Measurements from ENCODE around the gene TNF.

TNF gene

GRCh38 chr6:31585491-31585890 lies 10.1 kb downstream of the TNF start:
- Histone ChIP-seq H4K20me1 (ENCODE audit: insufficient read depth, low read length, poor library complexity, severe bottlenecking) (no peaks in the 10 kb centered on the region), H3K4me2 (ENCODE audit: low read depth, low read length, poor library complexity, severe bottlenecking) (peak overlapping the region; percentile 93), H3K79me2 (ENCODE audit: insufficient read depth, low read length) (peaks cover 49% of the 10 kb centered on the region), H3K9me2 (replicated peaks; ENCODE audit: low read depth, low read length) (no peaks in the 10 kb centered on the region), H3K9me3 (ENCODE audit: insufficient read depth, low read depth, low read length) (no peaks in the 10 kb centered on the region), H3K27me3 (ENCODE audit: insufficient read depth, low read length, poor library complexity, severe bottlenecking) (no peaks in the 10 kb centered on the region), H3K36me3 (ENCODE audit: insufficient read depth, low read length) (no peaks in the 10 kb centered on the region), H3K9ac (ENCODE audit: low read depth, low read length, poor library complexity, severe bottlenecking) (peak overlapping the region; percentile 85), H3F3A (ENCODE audit: low read depth) (peaks cover 3% of the 10 kb centered on the region; the same call in 1 of the 2 replicates), H2AFZ (ENCODE audit: low read length) (no peak overlapping the region), H3K4me3 (ENCODE audit: low read length, poor library complexity, severe bottlenecking) (peak overlapping the region; percentile 70), H3K4me1 (ENCODE audit: insufficient read depth, low read length, poor library complexity, severe bottlenecking) (peaks cover 68% of the 10 kb centered on the region)
- TF ChIP-seq, protein P1, sequence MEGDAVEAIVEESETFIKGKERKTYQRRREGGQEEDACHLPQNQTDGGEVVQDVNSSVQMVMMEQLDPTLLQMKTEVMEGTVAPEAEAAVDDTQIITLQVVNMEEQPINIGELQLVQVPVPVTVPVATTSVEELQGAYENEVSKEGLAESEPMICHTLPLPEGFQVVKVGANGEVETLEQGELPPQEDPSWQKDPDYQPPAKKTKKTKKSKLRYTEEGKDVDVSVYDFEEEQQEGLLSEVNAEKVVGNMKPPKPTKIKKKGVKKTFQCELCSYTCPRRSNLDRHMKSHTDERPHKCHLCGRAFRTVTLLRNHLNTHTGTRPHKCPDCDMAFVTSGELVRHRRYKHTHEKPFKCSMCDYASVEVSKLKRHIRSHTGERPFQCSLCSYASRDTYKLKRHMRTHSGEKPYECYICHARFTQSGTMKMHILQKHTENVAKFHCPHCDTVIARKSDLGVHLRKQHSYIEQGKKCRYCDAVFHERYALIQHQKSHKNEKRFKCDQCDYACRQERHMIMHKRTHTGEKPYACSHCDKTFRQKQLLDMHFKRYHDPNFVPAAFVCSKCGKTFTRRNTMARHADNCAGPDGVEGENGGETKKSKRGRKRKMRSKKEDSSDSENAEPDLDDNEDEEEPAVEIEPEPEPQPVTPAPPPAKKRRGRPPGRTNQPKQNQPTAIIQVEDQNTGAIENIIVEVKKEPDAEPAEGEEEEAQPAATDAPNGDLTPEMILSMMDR (conservative IDR thresholded peaks at IDR 0.05; ENCODE audit: low read length): peak; percentile 73
- no peak for TF ChIP-seq EZH2phosphoT487 (IDR thresholded peaks at IDR 0.05; ENCODE audit: borderline replicate concordance)

DNA sequence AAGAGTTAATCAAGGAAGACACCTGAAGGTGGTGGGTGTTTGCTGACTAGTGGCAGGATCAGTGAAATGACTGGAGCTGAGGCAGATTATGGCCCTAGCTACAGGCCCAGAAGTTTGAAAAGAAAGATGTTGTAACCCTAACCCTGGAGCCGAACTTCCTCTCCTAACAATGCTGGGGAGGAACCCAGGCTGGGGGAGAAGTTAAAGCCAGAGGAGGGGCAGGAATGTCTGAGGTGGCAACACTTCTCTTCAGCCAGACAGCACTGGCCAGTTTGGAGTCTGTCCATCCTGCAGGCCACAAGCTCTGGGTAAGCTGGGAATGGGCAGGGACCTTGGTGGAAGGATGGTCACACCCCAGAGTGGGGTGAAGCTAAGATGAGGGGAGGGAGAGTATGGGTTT lies 10.6 kb downstream of the TNF start, which contains the start of gene LST1:
Gene LST1, plus strand, starts transcription at position 270 of the 400 bp plus-strand sequence. CDS start 1,023 bp downstream, outside the sequence.
- Histone ChIP-seq H3K4me2 (ENCODE audit: low read depth, low read length, poor library complexity, severe bottlenecking) (peak within 1 kb of the TSS; percentile 93), H4K20me1 (ENCODE audit: insufficient read depth, low read length, poor library complexity, severe bottlenecking) (no peaks in the 10 kb centered on the region), H3K4me3 (ENCODE audit: low read length, poor library complexity, severe bottlenecking) (peak within 1 kb of the TSS; percentile 70), H3K9me3 (ENCODE audit: insufficient read depth, low read depth, low read length) (no peaks in the 10 kb centered on the region), H3K9me2 (replicated peaks; ENCODE audit: low read depth, low read length) (no peaks in the 10 kb centered on the region), H3K36me3 (ENCODE audit: insufficient read depth, low read length) (no peaks in the 10 kb centered on the region), H3F3A (ENCODE audit: low read depth) (peaks cover 3% of the 10 kb centered on the region; the same call in 1 of the 2 replicates), H3K4me1 (ENCODE audit: insufficient read depth, low read length, poor library complexity, severe bottlenecking) (peaks cover 66% of the 10 kb centered on the region), H3K9ac (ENCODE audit: low read depth, low read length, poor library complexity, severe bottlenecking) (peak within 1 kb of the TSS; percentile 85), H3K79me2 (ENCODE audit: insufficient read depth, low read length) (peaks cover 47% of the 10 kb centered on the region), H2AFZ (ENCODE audit: low read length) (no peak within 1 kb of the TSS), H3K27me3 (ENCODE audit: insufficient read depth, low read length, poor library complexity, severe bottlenecking) (no peaks in the 10 kb centered on the region)
- TF ChIP-seq EZH2phosphoT487 (IDR thresholded peaks at IDR 0.05; ENCODE audit: borderline replicate concordance): no peak
- TF ChIP-seq, protein P1 (conservative IDR thresholded peaks at IDR 0.05; ENCODE audit: low read length): no peak

- Histone ChIP-seq H3K79me2 (ENCODE audit: insufficient read depth, low read length) (peaks cover 45% of the 10 kb centered on the region), H3K9me3 (ENCODE audit: insufficient read depth, low read depth, low read length) (no peaks in the 10 kb centered on the region), H3K36me3 (ENCODE audit: insufficient read depth, low read length) (no peaks in the 10 kb centered on the region), H3K4me3 (ENCODE audit: low read length, poor library complexity, severe bottlenecking) (peak overlapping the region; percentile 70), H3K4me2 (ENCODE audit: low read depth, low read length, poor library complexity, severe bottlenecking) (peak overlapping the region; percentile 93), H3K27me3 (ENCODE audit: insufficient read depth, low read length, poor library complexity, severe bottlenecking) (no peaks in the 10 kb centered on the region), H4K20me1 (ENCODE audit: insufficient read depth, low read length, poor library complexity, severe bottlenecking) (no peaks in the 10 kb centered on the region), H3K9ac (ENCODE audit: low read depth, low read length, poor library complexity, severe bottlenecking) (peak overlapping the region; percentile 85), H3K4me1 (ENCODE audit: insufficient read depth, low read length, poor library complexity, severe bottlenecking) (peaks cover 62% of the 10 kb centered on the region), H2AFZ (ENCODE audit: low read length) (no peak overlapping the region), H3K9me2 (replicated peaks; ENCODE audit: low read depth, low read length) (no peaks in the 10 kb centered on the region), H3F3A (ENCODE audit: low read depth) (peaks cover 3% of the 10 kb centered on the region; the same call in 1 of the 2 replicates)
- TF ChIP-seq EZH2phosphoT487 (IDR thresholded peaks at IDR 0.05; ENCODE audit: borderline replicate concordance): no peak
- TF ChIP-seq, protein P1 (conservative IDR thresholded peaks at IDR 0.05; ENCODE audit: low read length): no peak
Observed at GRCh38 chr6:31586599-31587281, 11.4 kb downstream of the TNF start.

Measured in Loucy (cell line).